ENCODE data around the gene PDE4D.
"Not testable (repeated sequence)": the region's sequence is repeated elsewhere in the genome, so short reads cannot be mapped to it uniquely, and the experiment has no call there.

PDE4D gene

DNA sequence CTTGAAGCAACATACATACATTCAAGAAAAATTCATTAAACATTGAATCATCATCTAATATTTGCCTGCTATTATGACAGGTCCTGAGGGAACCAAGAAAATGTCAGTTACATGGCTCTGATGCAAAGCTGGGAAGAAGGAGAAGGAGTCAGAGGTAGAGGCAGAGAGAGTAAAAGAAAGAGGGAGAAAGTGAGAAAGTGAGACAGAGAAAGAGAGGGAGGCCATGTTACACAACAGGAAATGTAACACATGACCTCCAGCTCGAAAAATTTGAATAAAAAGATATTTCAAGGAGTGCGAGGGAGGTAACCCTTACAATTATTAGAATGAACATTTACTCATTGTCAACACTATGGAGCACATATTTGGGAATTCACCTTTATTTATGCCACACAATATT, 189.7 kb downstream of the PDE4D start:
- no peak for DNase-seq (ENCODE audit: low read depth)

- peak; percentile 90 for DNase-seq (ENCODE audit: low read depth)
Observed at GRCh38 chr5:59698207-59699178, 195.0 kb downstream of the PDE4D start.

DNA sequence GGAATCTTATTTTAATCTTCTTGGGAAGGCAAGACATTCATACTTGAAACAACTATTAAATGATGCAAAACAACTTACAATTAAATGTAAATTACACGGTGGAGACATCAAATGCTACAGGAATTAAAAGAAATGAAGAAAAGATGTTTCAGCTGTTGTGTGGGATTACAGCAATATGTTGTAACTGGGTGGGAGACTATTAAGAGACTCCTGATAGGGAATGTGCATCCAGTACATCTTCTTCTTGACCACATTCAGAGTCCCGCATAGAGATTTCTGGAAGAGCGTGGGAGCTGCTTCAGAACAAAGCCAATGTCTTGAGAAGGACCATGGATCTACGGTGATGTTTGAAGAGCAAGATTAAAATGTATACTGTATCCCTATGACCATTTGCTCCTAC, 199.1 kb downstream of the PDE4D start:
- peak; percentile 78 for DNase-seq (ENCODE audit: low read depth)

DNA sequence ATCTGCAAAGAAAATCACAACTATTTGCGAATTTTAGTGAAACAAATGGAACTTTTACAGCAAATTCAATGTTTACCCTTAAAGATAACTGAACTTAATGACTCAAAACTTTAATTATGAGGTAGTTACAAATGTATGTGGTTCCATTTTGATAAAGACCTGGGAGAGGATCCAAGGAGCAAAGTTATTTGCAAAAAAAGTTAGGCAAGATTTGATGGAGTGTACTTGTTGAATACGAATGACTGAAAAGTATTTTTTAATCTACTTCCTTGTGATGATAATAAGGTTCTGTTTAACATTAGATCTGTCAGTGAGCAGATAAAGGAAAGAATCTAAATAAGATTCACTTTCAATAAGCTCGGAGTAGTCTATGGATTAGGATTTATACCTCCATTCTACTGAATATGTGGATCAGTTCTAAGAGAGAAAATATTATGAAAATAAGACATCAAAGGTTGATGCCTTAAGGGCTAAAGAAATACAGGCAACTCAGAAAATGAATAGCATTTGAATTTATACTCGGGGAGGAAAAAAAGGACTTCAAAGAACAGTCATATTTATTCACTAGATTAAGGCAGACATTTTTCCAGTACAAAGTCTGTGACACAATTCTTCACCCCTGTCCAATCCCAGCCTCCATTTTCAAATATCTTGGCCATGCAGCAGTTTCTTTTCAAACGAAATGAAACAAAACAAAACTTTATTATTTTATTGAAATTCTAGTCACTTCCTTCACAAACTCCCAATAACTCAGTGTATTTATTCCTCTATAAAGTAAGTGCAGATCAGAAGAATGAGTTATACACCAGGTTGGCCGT, 199.8 kb downstream of the PDE4D start:
- DNase-seq (ENCODE audit: low read depth), result peak; percentile 93

GRCh38 chr5:59685793-59686192, 207.7 kb downstream of the PDE4D start:
- DNase-seq (ENCODE audit: low read depth), result peak; percentile 27

- peak; percentile 70 for DNase-seq (ENCODE audit: low read depth)
Observed at GRCh38 chr5:59685191-59685530, 208.4 kb downstream of the PDE4D start.

DNA sequence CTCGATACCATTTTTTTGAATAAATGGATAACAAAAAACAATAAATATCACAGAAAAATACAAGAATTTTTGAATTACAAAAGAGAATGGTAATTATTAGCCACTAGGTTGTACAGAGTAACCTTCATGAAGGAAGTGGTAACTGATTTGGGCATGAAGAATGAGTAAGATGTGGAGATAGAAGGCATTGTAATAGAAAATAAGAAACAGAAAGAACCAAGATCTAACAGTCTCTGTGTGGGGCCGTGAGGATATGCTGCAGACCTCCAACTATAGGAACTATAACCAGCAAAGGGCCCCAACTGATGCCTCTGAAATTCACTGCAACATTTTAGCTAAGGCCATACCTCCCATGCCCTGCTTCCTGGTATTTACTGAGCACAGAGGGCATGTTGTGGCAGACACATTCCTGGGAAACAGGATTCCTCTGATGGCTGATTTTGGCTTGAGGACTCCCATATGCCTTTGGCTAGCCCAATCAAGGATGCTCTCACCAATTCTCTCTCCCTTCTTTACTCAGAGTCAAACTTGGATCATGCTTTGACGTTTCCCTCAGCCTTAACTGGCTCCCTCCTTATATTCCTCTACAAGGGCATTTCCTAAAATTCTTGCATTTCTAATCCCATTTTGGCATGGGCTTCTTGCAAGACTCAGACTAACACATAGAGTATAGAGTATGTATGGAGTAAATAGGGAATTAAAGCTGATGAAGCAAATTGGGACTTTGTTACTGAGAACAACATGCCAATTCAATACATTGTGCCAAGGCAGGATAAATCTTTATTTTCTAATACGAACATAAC, 208.9 kb downstream of the PDE4D start:
- DNase-seq (ENCODE audit: low read depth), result no peak

- DNase-seq (ENCODE audit: low read depth), result no peak
Observed at GRCh38 chr5:59683311-59683710, 210.2 kb downstream of the PDE4D start.

GRCh38 chr5:59682542-59682941, 211.0 kb downstream of the PDE4D start:
- DNase-seq (ENCODE audit: low read depth), result no peak

DNA sequence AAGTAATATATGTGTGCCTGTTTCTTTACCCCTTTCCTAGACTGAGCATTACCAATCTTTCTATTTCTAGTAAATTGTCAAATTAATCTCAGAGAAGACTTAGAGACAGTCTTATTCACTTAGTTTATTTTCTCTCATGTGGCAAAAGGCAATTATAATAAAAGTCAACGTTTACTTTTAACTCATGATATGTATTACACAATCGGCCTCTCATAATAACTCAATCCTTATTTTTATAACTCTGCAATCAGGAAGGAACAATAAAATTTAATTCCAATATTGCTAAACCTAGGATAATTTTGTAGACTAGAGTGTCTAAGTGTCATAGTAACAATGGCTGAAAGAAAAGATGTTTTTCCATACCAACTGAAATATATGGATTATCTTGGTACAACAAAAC, 214.6 kb downstream of the PDE4D start:
- no peak for DNase-seq (ENCODE audit: low read depth)

GRCh38 chr5:59674763-59675162, 218.8 kb downstream of the PDE4D start:
- no peak for DNase-seq (ENCODE audit: low read depth)

- DNase-seq (ENCODE audit: low read depth), result peak; percentile 57
Observed at GRCh38 chr5:59673438-59674058, 220.0 kb downstream of the PDE4D start.

- no peak for DNase-seq (ENCODE audit: low read depth)
Observed at GRCh38 chr5:59666440-59667068, 227.0 kb downstream of the PDE4D start.

- not testable (repeated sequence) for DNase-seq (ENCODE audit: low read depth)
Observed at GRCh38 chr5:59665832-59666203, 227.7 kb downstream of the PDE4D start.

GRCh38 chr5:59665086-59665831, 228.3 kb downstream of the PDE4D start:
- DNase-seq (ENCODE audit: low read depth), result no peak

GRCh38 chr5:59661954-59662615, 231.4 kb downstream of the PDE4D start:
- no peak for DNase-seq (ENCODE audit: low read depth)

- no peak for DNase-seq (ENCODE audit: low read depth)
Observed at GRCh38 chr5:59661311-59661710, 232.2 kb downstream of the PDE4D start.

DNA sequence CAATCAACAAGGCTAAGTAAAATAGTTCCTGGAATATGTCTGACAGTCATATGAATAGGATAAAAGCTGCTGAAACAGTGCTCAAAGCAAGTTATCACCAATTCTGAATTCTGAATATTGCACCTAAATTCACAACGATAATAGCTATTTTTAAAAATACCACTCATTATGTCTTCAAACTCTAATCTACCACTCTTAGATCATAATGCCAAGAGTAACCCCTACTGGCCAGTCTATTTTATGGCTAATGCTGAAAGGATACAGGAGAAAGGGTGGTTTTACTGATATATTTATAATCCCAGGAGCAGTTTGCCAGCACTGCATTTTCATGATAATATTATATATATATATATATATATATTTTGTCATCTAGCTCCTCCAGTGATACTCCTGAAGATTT, 232.8 kb downstream of the PDE4D start:
- DNase-seq (ENCODE audit: low read depth), result peak; percentile 42

- DNase-seq (ENCODE audit: low read depth), result no peak
Observed at GRCh38 chr5:59656351-59657254, 236.9 kb downstream of the PDE4D start.

All from amniotic epithelial cell (primary cell).